Activated CD8-positive, alpha-beta memory T cell treated with anti-CD3 and anti-CD28 coated beads for 36 hours (primary cell): Measurements from ENCODE around the gene BST2. TPM values are rescaled to one million over a fixed set of nuclear protein-coding genes. Genes with fewer than 3 reads are reported as not detected.

Experiments used
- CTCF ChIA-PET: fragments of 350-600 bp; sonication (Branson Sonifier 250); formaldehyde crosslinking; loops from one replicate; lab custom pipeline; 2021; ENCODE audit warnings: antibody characterized with exemption; lab: Charles Lee
- POLR2A ChIA-PET: fragments of 350-600 bp; sonication (Branson Sonifier 250); formaldehyde crosslinking; loops from one replicate; lab custom pipeline; 2021; ENCODE audit warnings: antibody characterized with exemption; lab: Charles Lee
- total RNA-seq, 2 experiments: library from RNA; stranded (reverse); gene quantifications; one replicate each; pipeline ENCODE4 v1.2.3, GENCODE V29; 2021

Gene BST2
- total RNA-seq, 2 experiments from 2014 or later, result 121 to 126 TPM

DNA sequence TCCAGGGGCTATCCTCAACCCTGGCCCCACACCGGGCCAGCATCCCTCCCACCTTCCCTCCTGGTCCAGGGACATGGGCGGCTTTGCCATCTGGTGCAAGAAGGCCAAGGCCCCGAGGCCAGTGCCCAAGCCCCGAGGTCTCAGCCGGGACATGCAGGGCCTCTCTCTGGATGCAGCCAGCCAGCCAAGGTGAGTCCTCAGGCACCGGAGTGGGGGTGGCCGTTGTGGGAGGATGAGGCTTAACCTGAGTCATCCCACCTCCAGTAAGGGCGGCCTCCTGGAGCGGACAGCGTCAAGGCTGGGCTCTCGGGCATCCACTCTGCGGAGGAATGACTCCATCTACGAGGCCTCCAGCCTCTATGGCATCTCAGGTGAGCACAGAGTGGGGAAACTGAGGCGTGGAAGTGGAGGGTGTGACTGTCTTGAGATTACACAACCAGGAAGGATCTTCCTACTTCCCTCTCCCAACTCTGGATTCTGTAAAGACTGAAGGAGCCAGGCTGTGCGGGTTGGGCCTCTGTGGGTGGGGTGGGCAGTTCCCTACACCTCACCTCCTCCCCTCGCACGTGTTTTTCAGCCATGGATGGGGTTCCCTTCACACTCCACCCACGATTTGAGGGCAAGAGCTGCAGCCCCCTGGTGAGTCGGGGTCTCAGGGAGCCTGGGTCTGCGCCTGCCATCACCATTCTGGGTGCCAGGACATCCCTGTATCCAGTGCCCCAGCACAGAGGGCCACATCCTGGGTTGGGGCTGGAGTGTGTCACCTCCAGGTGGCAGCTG is 18.2 kb upstream of the BST2 start:
- ChIA-PET CTCF (interaction anchor here (1.2 kb wide), 1 partner anchor 72 kb away, joined by 3 read pairs; no protein-coding TSS in a partner anchor), POLR2A (no interaction called here)

DNA sequence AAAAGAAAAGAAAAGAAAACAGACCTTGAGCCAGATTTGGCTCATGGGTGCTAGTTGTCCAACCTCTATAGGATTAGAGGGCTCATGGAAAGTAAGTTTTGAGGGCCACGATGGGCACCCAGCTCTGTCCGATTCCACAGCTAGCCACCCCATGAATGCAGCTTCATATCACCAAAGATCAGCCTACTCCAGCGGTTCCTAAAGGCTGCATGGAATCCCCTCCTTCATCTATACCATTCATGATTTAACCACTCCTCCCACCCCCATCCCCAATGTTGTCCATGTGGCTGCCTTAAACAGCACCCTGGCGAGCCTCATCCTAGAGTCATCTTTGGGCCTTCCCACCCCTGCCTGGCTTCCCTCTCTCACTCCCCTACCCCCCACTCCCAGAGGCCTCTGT is 16.5 kb upstream of the BST2 start:
- POLR2A ChIA-PET, result no interaction called here
- CTCF ChIA-PET, result no interaction called here

DNA sequence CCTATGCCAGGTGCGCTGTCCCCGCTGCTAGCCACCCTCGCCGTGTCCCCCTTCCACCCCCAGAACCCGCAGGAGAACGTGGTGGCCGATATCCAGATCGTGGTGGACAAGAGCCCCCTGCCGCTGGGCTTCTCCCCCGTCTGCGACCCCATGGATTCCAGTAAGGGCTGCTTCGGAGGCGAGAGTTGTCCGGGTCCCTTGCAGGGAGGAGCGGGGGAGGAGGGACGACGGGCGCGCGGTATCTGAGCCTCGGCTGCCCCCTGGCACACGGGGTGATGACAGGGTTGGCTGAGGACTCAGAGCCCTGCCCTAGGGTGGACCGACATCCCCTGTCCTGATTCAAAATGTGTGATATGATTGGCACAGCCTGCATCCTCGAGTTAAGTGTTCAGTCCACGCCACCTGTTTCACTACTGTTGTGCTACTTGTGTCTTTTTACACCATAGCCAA is 15.1 kb upstream of the BST2 start:
- ChIA-PET POLR2A (interaction anchor here (0.6 kb wide), 1 partner anchor 38 kb away, joined by 3 read pairs; no protein-coding TSS in a partner anchor), CTCF (no interaction called here)

DNA sequence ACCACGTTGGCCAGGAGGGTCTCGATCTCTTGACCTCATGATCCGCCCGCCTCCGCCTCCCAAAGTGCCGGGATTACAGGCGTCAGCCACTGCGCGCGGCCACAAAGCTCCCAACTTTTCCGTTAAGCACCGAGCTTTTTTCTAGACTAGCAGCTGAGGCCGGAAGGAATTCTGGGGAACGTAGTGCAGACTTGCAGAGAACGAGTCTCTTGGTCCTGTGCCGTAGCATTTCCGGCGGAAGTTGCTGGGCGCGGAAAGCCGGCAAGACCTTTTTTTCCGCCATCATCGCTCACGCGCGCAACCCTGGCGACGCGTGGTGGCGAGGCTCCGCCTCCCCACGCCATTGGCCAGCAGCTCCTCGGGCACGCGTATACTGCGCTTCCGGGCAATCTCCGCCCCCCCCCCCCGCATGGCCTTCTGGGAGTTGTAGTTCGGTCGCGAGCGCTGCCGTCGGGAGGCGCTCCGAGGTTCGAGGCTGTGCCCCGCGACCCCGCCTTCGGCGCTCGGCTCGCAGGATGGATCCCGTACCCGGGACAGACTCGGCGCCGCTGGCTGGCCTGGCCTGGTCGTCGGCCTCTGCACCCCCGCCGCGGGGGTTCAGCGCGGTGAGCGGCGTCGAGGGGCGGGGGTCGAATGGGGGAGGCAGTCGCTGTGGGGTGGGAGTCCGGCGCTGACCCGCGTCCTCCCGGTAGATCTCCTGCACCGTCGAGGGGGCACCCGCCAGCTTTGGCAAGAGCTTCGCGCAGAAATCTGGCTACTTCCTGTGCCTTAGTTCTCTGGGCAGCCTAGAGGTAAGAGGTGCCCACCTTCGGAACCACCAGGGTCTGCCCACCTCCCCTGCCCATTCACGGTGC is 14.4 kb upstream of the BST2 start, which contains the start of gene MVB12A:
MVB12A (plus strand) TSS at position 427 of the 854 bp plus-strand sequence; CDS start at position 516, 89 bp downstream.
- POLR2A ChIA-PET, result interaction anchor here (0.5 to 1.1 kb wide), 6 partner anchors 10 to 204 kb away, joined by 3 to 5 read pairs (median 3); partner anchors contain the start of gene USE1

DNA sequence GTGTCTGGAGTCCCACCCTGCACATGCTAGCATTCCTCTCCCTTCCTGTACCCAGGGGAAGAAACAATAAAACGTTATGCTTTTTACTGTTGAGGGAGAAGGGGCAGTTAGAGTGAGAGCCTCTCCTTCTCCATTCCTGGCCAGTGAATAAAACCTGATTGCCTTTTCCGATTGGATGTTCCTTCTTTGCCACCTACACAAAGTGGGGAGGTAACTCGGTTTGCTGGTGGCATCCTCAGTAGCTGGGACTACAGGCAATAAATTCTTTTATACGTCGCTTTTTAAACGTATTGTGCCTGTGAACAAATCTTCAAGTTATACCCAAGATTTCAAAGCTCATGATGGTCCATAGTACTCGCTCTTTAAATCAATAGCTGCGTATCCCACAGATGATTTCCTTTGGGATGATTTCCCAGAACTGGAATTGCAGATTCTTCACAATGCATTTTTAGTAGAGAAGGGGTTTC is 13.8 kb upstream of the BST2 start:
- CTCF ChIA-PET, result interaction anchor here (1.0 to 1.3 kb wide), 4 partner anchors 10 to 152 kb away, joined by 3 read pairs; partner anchors contain the start of gene BABAM1

More for the DNA sequence above, 14.4 kb upstream of the BST2 start, which contains the start of gene MVB12A:
- CTCF ChIA-PET, result interaction anchor here (0.5 to 1.3 kb wide), 5 partner anchors 11 to 152 kb away, joined by 3 read pairs; partner anchors contain the start of gene BABAM1

DNA sequence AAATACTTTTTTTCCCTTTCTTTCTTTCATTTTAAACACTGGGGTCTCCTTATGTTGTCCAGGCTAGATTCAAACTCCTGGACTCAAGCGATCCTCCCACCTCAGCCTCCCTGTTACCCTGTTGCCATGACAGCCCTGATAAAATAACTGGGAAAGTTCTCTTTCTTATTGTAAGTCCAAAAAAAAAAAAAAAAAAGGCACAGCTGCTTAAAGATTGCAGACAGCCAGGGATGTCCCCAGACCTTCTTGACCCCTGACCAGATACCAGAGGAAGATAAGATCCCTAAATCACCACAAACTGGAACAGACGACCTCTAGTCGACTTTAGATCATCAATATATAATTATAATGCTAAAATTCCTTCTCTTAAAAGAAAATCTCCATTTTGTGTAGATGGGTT is 13.3 kb upstream of the BST2 start:
- CTCF ChIA-PET, result interaction anchor here (1.0 to 1.3 kb wide), 2 partner anchors 10 to 78 kb away, joined by 3 read pairs; no protein-coding TSS in a partner anchor
- POLR2A ChIA-PET, result interaction anchor here (0.6 to 1.1 kb wide), 2 partner anchors 83 to 203 kb away, joined by 3 read pairs; partner anchors contain the start of gene USE1

More for the DNA sequence above, 13.8 kb upstream of the BST2 start:
- POLR2A ChIA-PET, result interaction anchor here (0.5 to 1.1 kb wide), 6 partner anchors 11 to 204 kb away, joined by 3 to 5 read pairs (median 3); partner anchors contain the start of gene USE1

DNA sequence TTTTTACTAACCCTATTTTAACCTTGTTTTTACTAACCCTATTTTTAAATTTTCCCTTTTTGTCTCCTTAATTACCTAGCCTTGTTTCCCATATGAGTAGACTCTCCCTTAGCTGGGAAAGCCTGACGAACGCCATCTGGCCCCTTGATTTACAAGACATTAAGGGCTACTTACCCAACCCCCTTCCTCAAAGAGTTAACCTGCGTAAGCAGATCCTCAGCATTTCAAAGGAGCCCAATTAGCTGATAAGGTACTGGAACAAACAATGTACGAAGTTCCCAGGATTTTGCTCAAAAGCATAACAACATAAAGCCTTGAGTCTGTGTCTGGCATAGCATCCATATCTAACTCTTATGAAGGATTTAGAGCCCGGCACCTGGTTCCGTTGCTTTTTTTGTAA is 9.7 kb upstream of the BST2 start:
- CTCF ChIA-PET, result interaction anchor here (1.2 kb wide), 1 partner anchor 327 kb away, joined by 3 read pairs; no protein-coding TSS in a partner anchor
- POLR2A ChIA-PET, result no interaction called here

DNA sequence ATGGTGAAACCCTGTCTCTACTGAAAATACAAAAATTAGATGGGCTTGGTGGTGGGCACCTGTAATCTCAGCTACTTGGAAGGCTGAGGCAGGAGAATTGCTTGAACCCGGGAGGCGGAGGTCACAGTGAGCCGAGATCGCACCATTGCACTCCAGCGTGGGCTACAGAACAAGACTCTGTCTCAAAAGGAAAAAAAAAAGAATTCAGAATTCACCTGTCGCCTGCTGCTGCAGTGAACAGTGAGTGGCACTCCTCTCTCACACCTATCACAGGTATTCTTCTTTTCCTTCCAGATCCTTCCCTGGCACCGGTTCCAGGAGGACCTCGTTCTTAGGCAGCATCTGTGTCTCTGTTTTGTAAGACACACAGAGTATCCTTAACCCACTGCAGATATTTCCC is 8.7 kb upstream of the BST2 start:
- ChIA-PET POLR2A (no interaction called here), CTCF (no interaction called here)

DNA sequence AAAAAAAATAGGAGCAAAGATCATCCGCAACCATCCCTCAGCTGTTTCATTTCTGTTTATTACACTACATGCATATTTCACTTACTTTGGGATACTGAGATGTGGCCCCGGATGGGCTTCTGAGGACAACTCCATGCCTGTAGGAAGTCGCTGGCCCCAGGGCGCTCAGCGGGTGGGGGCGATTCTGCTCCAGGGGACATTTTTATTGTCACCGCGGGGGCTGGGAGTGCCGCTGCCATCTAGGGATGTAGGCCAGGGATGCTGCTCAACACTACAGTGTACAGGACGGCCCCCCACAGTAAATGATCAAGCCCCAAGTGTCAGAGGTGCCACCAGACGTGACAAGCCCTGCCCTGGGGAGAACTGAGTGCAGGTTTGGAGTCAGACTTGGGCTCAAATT is 6.4 kb upstream of the BST2 start:
- ChIA-PET CTCF (interaction anchor here (1.0 kb wide), 1 partner anchor 12 kb away, joined by 5 read pairs; no protein-coding TSS in a partner anchor), POLR2A (no interaction called here)

DNA sequence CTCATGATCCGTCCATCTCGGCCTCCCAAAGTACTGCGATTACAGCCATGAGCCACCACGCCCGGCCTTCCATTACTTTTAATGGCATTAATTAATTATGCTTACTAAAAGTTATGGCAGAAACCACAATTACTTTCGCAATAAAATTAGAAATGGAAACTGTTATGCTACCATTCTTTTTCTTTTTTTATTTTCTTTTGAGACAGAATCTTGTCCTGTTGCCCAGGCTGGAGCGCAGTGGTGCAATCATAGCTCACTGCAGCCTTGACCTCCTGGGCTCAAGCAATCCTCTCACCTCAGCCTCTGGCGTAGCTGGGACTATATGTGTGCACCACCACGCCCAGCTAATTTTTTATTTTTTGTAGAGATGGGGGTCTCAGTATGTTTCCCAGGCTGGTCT is 4.6 kb upstream of the BST2 start:
- ChIA-PET CTCF (no interaction called here), POLR2A (no interaction called here)

DNA sequence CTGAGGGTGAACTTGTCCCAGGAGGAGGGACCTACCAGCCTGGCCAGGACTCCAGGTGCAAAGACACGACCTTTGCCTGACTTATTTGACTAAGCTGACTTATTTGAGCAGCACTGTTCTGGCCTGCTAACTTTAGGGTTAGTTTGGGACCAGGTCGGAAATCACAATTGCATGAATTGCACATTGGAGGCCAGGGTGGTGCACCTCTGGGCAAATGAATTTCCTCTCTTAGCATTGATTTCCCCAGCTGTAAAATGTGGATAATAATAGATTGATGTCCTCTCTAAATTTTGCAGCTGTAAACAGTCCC is 1.4 kb upstream of the BST2 start:
- ChIA-PET POLR2A (interaction anchor here (1.4 kb wide), 1 partner anchor 13 kb away, joined by 5 read pairs; the partner anchor contains the start of gene MVB12A), CTCF (interaction anchor here (1.5 to 2.1 kb wide), 2 partner anchors 20 to 23 kb away, joined by 5 to 8 read pairs; no protein-coding TSS in a partner anchor)

DNA sequence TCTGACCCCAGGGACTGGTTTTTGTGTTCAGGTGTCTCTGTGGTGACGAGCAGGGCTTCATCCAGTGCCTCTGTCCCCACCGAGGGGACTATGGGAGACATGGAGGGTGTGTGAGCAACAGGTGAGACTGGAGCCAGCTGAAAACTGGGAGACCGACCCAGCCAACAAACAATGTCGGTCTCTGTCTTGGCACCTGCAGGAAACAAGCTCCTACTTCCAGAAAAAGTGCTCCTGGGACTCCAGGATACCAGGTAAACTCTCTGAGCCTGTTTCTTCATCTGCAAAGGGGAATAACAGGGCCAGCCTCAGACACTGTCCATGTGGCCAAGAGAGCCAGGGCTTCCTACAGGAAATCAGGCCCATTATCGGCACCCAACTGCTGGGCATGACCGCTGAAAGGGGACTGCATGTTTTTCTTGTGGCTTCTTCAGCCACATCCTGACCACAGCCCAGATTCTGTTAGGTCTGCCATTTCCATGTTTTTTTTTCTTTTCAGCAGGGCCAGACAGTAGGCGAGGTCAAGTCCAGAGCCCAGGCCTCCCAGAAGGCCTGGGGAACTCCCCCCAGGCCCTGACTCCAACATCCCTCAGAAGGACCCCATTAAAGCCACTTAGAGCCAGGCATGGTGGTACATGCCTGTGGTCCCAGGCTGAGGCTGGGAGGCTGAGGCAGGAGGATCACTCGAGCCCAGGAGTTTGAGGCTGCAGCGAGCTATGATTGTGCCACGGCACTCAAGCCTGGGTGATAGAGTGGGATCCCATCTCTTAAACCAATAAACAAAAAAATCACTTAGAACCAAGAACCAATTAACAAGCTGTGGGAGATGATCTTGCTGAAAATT is 836 bp upstream of the BST2 start:
- ChIA-PET CTCF (interaction anchor here (1.0 to 2.1 kb wide), 5 partner anchors 14 to 90 kb away, joined by 3 to 8 read pairs (median 5); no protein-coding TSS in a partner anchor), POLR2A (interaction anchor here (0.5 to 1.4 kb wide), 6 partner anchors 11 to 441 kb away, joined by 3 to 5 read pairs (median 4); partner anchors contain the start of gene MVB12A)

DNA sequence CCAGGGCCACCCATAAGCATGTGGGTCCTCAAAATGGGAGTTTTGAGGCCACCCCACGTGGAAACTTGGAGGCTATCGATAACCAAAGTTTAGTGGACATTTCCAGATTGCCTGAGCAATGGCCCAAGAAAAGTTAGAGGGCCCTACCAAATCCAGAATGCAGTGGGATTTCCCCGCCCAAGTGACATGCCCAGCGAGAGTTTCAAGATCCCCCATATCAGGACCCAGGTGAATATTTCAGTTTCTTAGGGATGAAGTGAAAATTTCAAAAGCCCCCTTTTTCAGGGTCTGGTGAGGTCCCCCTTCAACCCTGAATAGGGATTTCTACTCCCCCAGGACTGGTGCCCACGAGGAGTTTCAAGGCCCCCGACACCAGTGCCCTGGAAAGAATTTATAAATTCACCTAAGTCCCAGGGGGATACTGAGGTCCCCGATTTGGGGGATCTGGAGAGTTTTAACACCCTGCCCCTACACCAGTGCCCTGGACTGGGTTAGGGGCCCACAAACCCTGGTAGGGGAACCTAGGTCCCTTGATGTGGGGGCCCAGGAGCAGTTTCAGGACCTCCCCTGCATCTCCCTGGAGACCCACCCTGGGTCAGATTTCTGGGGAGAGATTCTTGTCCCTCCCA is 695 bp downstream of the BST2 start:
- ChIA-PET POLR2A (interaction anchor here (0.6 to 0.9 kb wide), 2 partner anchors 138 to 618 kb away, joined by 3 read pairs; no protein-coding TSS in a partner anchor), CTCF (interaction anchor here (1.0 to 2.1 kb wide), 5 partner anchors 13 to 91 kb away, joined by 3 to 8 read pairs (median 5); no protein-coding TSS in a partner anchor)

DNA sequence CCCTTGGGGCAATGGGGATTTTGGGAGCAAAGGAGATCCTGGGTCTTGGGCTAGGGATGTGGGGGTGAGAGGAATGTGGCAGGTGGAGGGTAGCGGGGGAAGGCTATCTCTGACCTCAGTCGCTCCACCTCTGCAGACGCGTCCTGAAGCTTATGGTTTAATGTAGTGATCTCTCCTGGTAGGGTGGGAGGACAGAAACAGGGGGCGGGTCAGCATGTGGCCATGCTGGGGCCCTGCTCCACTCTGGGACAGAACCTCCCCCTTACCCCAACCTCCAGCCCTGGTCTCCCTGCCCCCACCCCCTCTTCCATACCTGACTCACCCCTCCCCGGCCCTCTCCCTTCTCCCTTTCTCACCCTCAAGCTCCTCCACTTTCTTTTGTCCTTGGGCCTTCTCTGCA is 1.4 kb downstream of the BST2 start:
- POLR2A ChIA-PET, result interaction anchor here (0.6 kb wide), 1 partner anchor 61 kb away, joined by 6 read pairs; no protein-coding TSS in a partner anchor
- CTCF ChIA-PET, result interaction anchor here (1.1 kb wide), 1 partner anchor 18 kb away, joined by 5 read pairs; no protein-coding TSS in a partner anchor

DNA sequence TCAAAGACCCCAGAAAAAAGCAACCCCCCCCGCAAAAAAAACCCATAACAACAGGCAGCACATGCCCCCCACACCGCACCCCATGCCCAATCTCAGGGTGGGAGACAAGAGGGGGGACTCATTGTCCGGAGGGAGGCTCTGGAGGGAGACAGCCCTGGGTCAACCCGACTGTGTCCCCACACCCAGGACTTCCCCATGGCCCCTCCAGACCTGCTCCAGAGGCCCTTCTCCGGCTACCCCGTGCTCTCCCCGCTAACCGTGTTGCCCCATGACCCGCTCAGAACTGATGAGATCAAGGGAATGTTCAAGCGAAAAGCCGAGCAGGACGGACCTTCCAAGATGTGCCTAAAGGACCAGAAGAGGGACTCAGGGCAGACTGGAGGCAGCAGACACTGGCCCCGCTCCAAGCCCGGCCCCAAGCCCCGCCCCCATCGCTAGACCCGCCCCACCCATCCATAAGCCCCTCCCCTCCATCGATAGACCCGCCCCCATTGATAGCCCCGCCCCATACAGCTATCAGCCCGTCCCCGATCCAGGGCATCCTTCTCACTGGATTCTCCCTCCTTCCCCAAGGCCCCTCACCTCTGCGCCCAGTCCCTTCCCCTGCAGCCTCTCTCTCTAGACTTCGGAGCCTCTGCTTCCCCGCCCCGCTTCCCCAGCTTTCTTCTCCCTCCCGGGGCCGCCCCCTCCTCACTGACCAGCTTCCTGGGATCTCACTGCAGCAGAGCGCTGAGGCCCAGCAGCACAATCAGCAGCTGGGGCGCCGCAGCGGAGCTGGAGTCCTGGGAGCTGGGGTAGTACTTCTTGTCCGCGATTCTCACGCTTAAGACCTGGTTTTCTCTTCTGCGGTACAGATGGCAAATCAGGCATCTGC is 2.2 kb downstream of the BST2 start:
- ChIA-PET POLR2A (no interaction called here), CTCF (interaction anchor here (1.1 kb wide), 1 partner anchor 17 kb away, joined by 5 read pairs; no protein-coding TSS in a partner anchor)

DNA sequence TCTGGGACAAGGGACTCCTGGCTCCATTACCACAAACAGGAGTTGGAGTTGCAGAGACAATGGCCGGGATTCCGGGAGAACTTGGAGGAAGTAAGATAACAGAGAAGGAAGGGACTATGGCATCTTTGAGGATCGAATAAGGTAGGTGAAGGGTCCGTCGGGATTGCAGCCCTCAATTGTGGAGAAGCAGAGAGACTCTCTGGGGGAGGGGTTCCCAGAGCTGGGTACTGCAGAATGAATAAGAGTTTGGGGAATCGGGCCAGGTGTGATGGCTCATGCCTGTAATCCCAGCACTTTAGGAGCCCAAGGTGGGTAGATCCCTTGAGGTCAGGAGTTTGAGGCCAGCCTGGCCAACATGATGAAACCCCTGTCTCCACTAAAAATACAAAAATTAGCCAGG is 3.8 kb downstream of the BST2 start:
- POLR2A ChIA-PET, result no interaction called here
- CTCF ChIA-PET, result interaction anchor here (0.7 kb wide), 2 partner anchors 131 to 204 kb away, joined by 3 to 5 read pairs; no protein-coding TSS in a partner anchor
